ENCODE measurements around the gene MARK2. TPM values are rescaled to one million over a fixed set of nuclear protein-coding genes. Genes with fewer than 3 reads are reported as not detected.

Gene MARK2
- total and polyA plus RNA-seq, 10 of the 15 experiments (the other 5 are each of a cell fraction or from before 2014, with no cell fraction given) = 0.19 to 29.5 (median 13.2) TPM

DNA sequence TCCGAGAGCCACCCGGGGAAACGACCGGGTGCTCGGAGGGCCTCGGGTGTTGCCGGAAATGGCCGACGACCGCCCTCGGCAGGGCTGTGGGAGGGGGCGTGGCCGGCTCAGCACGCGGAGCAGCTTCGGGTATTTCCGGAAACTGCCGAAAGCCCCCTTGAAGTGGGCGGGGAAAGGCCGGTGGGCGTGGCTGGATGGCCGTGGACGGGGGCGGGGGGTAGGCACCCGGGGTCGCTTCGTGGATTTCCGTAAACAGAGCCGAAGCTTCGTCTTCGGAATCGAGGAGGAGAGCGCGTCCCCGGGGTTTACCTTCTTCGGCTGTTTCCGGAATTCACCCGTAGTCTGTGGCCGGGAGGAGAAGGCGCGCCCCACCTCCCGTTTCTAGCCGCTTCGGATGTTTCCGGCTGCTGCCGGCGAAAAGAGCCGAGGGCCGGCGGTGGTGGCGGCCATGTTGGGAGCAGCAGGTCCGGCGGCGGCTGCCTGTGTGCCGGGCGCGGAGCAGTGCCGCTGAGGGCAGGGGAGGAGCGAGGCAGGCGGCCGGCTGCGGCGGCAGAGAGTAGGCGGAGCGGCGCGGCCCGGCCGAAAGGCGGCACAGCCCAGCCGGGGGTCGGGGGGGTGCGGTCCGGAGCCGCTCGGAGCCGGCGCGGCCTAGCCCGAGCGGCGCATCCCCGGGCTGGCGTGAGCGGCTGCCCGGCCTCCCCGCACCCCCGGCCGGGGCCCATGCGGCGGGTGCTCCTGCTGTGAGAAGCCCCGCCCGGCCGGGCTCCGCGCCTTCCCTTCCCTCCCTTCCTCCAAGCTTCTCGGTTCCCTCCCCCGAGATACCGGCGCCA lies at the start of gene MARK2 (continued):
- TF ChIP-seq LARP7 (IDR thresholded peaks at IDR 0.05) (peak; percentile 100), IKZF1 (conservative IDR thresholded peaks at IDR 0.05) (peak; percentile 76; the same call in 1 of the 2 replicates), HDGF (IDR thresholded peaks at IDR 0.05) (peak; percentile 98), BHLHE40 (IDR thresholded peaks at IDR 0.05; ENCODE audit: borderline replicate concordance in 1 of 2, low read depth in 2 of 2, low read length in 1 of 2) (peak; percentile 28 to 52; a peak in 3 of 4 replicates), MXI1 (IDR thresholded peaks at IDR 0.05; ENCODE audit: low read depth, low read length) (peak; percentile 60; the same call in 1 of the 2 replicates), FOXM1 (IDR thresholded peaks at IDR 0.05; ENCODE audit: low read depth, low read length) (no peak), ESRRA (IDR thresholded peaks at IDR 0.05; ENCODE audit: low read length) (no peak), TAF1 (IDR thresholded peaks at IDR 0.05; ENCODE audit: borderline replicate concordance, low read depth, low read length) (0 out of 2 replicates have a peak, but pooled peaks have one; percentile 23), SRF (IDR thresholded peaks at IDR 0.05; ENCODE audit: low read depth in 2 of 2, low read length in 2 of 2) (peak; percentile 78 to 86), BRCA1 (IDR thresholded peaks at IDR 0.05; ENCODE audit: low read depth, low read length) (no peak), ZNF217 (IDR thresholded peaks at IDR 0.05) (peak; percentile 70; the same call in 1 of the 2 replicates), FOXK2 (IDR thresholded peaks at IDR 0.05) (peak; percentile 87), CHD1 (IDR thresholded peaks at IDR 0.05; ENCODE audit: low read depth, low read length) (peak; percentile 92), ZNF24 (IDR thresholded peaks at IDR 0.05) (0 out of 2 replicates have a peak, but pooled peaks have one; percentile 32), MEF2B (IDR thresholded peaks at IDR 0.05; ENCODE audit: partially characterized antibody, poor library complexity, severe bottlenecking) (peak; percentile 34), GATAD2B (conservative IDR thresholded peaks at IDR 0.05; ENCODE audit: low read depth) (peak; percentile 99), NR2F1 (conservative IDR thresholded peaks at IDR 0.05) (peak; percentile 78)
- TF ChIP-seq, protein P1, sequence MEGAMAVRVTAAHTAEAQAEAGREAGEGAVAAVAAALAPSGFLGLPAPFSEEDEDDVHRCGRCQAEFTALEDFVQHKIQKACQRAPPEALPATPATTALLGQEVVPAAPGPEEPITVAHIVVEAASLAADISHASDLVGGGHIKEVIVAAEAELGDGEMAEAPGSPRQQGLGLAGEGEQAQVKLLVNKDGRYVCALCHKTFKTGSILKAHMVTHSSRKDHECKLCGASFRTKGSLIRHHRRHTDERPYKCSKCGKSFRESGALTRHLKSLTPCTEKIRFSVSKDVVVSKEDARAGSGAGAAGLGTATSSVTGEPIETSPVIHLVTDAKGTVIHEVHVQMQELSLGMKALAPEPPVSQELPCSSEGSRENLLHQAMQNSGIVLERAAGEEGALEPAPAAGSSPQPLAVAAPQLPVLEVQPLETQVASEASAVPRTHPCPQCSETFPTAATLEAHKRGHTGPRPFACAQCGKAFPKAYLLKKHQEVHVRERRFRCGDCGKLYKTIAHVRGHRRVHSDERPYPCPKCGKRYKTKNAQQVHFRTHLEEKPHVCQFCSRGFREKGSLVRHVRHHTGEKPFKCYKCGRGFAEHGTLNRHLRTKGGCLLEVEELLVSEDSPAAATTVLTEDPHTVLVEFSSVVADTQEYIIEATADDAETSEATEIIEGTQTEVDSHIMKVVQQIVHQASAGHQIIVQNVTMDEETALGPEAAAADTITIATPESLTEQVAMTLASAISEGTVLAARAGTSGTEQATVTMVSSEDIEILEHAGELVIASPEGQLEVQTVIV (IDR thresholded peaks at IDR 0.05; ENCODE audit: borderline replicate concordance, partially characterized antibody) = peak; percentile 35
- TF ChIP-seq, protein P2, sequence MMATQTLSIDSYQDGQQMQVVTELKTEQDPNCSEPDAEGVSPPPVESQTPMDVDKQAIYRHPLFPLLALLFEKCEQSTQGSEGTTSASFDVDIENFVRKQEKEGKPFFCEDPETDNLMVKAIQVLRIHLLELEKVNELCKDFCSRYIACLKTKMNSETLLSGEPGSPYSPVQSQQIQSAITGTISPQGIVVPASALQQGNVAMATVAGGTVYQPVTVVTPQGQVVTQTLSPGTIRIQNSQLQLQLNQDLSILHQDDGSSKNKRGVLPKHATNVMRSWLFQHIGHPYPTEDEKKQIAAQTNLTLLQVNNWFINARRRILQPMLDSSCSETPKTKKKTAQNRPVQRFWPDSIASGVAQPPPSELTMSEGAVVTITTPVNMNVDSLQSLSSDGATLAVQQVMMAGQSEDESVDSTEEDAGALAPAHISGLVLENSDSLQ (IDR thresholded peaks at IDR 0.05) = peak; percentile 58
- TF ChIP-seq, protein P3, sequence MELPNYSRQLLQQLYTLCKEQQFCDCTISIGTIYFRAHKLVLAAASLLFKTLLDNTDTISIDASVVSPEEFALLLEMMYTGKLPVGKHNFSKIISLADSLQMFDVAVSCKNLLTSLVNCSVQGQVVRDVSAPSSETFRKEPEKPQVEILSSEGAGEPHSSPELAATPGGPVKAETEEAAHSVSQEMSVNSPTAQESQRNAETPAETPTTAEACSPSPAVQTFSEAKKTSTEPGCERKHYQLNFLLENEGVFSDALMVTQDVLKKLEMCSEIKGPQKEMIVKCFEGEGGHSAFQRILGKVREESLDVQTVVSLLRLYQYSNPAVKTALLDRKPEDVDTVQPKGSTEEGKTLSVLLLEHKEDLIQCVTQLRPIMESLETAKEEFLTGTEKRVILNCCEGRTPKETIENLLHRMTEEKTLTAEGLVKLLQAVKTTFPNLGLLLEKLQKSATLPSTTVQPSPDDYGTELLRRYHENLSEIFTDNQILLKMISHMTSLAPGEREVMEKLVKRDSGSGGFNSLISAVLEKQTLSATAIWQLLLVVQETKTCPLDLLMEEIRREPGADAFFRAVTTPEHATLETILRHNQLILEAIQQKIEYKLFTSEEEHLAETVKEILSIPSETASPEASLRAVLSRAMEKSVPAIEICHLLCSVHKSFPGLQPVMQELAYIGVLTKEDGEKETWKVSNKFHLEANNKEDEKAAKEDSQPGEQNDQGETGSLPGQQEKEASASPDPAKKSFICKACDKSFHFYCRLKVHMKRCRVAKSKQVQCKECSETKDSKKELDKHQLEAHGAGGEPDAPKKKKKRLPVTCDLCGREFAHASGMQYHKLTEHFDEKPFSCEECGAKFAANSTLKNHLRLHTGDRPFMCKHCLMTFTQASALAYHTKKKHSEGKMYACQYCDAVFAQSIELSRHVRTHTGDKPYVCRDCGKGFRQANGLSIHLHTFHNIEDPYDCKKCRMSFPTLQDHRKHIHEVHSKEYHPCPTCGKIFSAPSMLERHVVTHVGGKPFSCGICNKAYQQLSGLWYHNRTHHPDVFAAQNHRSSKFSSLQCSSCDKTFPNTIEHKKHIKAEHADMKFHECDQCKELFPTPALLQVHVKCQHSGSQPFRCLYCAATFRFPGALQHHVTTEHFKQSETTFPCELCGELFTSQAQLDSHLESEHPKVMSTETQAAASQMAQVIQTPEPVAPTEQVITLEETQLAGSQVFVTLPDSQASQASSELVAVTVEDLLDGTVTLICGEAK (IDR thresholded peaks at IDR 0.05; ENCODE audit: borderline replicate concordance) = no peak

Data from GM12878 (cell line).